ENCODE data around the gene INHA.

Gene INHA

GRCh38 chr2:219615894-219616293 lies 43.8 kb downstream of the INHA start:
- Histone ChIP-seq H3K4me3 (ENCODE audit: low read depth, low read length) (no peak overlapping the region), H3K4me1 (ENCODE audit: control insufficient read depth, insufficient read depth, low read length) (no peaks in the 10 kb centered on the region), H3K9ac (ENCODE audit: low read depth, low read length) (no peak overlapping the region), H3K27ac (ENCODE audit: low read depth, low read length) (no peak overlapping the region), H3K36me3 (ENCODE audit: control insufficient read depth, insufficient read depth, low read length) (peaks cover 20% of the 10 kb centered on the region), H3K9me3 (ENCODE audit: control insufficient read depth, insufficient read depth, low read length) (no peaks in the 10 kb centered on the region), H3K27me3 (ENCODE audit: control insufficient read depth, insufficient read depth, low read length) (no peaks in the 10 kb centered on the region)

DNA sequence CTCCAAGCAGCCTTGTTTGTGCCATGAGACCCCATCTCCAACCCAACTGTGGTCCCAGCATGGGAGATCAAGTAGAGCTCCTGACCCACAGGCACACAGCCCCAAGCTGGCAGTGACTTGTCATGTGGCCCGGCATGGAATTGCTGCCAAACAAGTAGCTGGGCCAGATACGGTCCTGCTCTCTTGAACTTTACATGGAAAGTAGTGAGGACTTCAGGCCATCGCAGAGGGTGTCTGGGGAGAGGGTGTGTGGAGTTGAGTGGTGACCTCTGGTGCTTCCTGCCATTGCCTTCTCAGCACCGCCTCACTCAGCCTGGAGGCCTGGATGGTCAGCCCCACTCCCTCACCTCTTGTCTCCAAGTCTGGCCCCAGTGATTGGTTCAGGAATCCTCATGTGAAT lies 44.4 kb downstream of the INHA start:
- Histone ChIP-seq H3K27ac (ENCODE audit: low read depth, low read length) (no peak overlapping the region), H3K27me3 (ENCODE audit: control insufficient read depth, insufficient read depth, low read length) (no peaks in the 10 kb centered on the region), H3K36me3 (ENCODE audit: control insufficient read depth, insufficient read depth, low read length) (peaks cover 20% of the 10 kb centered on the region), H3K4me1 (ENCODE audit: control insufficient read depth, insufficient read depth, low read length) (no peaks in the 10 kb centered on the region), H3K4me3 (ENCODE audit: low read depth, low read length) (no peak overlapping the region), H3K9me3 (ENCODE audit: control insufficient read depth, insufficient read depth, low read length) (no peaks in the 10 kb centered on the region), H3K9ac (ENCODE audit: low read depth, low read length) (no peak overlapping the region)

DNA sequence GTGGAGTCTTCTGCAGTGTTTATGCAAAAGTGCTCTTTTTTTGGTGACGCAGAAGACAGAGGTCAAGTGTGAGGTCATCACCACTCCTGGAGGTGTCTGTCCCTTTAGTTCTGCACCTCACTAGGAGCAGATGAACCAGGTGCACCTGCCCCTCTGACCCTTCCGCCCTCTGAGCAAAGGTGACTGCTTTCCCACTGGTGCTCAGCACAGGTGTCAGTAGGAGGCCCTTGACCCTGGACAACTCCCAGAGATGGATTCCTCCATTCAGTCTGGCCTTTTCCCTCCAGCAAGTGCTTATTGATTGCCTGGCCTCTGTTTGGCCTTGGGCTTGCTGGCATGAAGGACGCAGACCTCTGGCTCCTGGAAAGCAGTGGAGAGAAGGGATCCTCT lies 46.6 kb downstream of the INHA start:
- H3K4me3 ChIP-seq (ENCODE audit: low read depth, low read length) = no peak overlapping the region

GRCh38 chr2:219619235-219619634 lies 47.1 kb downstream of the INHA start:
- Histone ChIP-seq H3K27me3 (ENCODE audit: control insufficient read depth, insufficient read depth, low read length) (no peaks in the 10 kb centered on the region; the same call in 1 of the 2 replicates), H3K9ac (ENCODE audit: low read depth, low read length) (no peak overlapping the region), H3K4me1 (ENCODE audit: control insufficient read depth, insufficient read depth, low read length) (no peaks in the 10 kb centered on the region), H3K4me3 (ENCODE audit: low read depth, low read length) (no peak overlapping the region), H3K36me3 (ENCODE audit: control insufficient read depth, insufficient read depth, low read length) (peaks cover 11% of the 10 kb centered on the region; the same call in 1 of the 2 replicates), H3K27ac (ENCODE audit: low read depth, low read length) (no peak overlapping the region), H3K9me3 (ENCODE audit: control insufficient read depth, insufficient read depth, low read length) (no peaks in the 10 kb centered on the region)

More for the DNA sequence above, 46.6 kb downstream of the INHA start:
- Histone ChIP-seq H3K9me3 (ENCODE audit: control insufficient read depth, insufficient read depth, low read length) (no peaks in the 10 kb centered on the region), H3K9ac (ENCODE audit: low read depth, low read length) (no peak overlapping the region), H3K4me1 (ENCODE audit: control insufficient read depth, insufficient read depth, low read length) (no peaks in the 10 kb centered on the region), H3K36me3 (ENCODE audit: control insufficient read depth, insufficient read depth, low read length) (peaks cover 11% of the 10 kb centered on the region; the same call in 1 of the 2 replicates), H3K27ac (ENCODE audit: low read depth, low read length) (no peak overlapping the region), H3K27me3 (ENCODE audit: control insufficient read depth, insufficient read depth, low read length) (no peaks in the 10 kb centered on the region; the same call in 1 of the 2 replicates)

DNA sequence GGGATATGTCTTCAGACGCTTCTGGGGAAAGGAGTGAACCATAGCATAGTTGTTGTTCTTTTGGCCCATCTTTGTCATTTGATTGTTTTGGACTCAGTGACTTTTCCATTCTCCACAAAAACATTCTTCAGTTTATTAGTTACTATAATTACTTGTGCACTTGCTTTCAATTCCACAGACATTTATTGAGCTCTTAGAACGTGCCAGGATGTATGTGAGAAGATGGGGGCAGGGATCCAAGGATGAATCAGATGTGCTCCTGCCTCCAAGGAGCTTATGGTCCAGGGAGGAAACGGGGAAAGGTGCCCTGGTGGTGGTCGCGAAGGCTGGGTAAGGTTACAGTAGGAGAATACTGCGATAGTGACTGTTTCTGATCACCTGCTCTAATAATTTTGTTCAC lies 48.4 kb downstream of the INHA start:
- Histone ChIP-seq H3K27ac (ENCODE audit: low read depth, low read length) (no peak overlapping the region), H3K4me1 (ENCODE audit: control insufficient read depth, insufficient read depth, low read length) (no peaks in the 10 kb centered on the region), H3K9ac (ENCODE audit: low read depth, low read length) (no peak overlapping the region), H3K4me3 (ENCODE audit: low read depth, low read length) (no peak overlapping the region), H3K36me3 (ENCODE audit: control insufficient read depth, insufficient read depth, low read length) (peaks cover 11% of the 10 kb centered on the region; the same call in 1 of the 2 replicates), H3K9me3 (ENCODE audit: control insufficient read depth, insufficient read depth, low read length) (no peaks in the 10 kb centered on the region), H3K27me3 (ENCODE audit: control insufficient read depth, insufficient read depth, low read length) (no peaks in the 10 kb centered on the region; the same call in 1 of the 2 replicates)

DNA sequence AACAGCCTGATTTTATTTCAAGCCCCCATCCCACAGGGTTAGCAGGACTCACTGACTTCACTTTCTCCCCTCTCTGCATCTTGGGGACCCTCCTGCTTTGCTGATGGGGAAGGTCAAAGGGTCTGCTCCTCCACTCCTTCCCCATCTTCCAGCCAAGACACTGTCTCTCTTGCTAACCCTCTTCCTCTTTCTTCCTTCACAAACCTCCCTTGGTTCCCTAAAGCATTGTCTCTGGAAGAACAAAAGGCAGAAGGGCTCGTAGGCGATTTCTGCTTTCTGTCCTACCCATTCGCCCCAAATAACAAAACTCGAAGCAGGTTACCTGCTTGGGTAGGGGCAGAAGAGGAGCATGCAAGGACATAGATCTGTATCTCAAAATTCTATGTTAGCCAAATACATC lies 49.8 kb downstream of the INHA start:
- Histone ChIP-seq H3K36me3 (ENCODE audit: control insufficient read depth, insufficient read depth, low read length) (no peaks in the 10 kb centered on the region), H3K27me3 (ENCODE audit: control insufficient read depth, insufficient read depth, low read length) (peaks cover 9% of the 10 kb centered on the region), H3K4me1 (ENCODE audit: control insufficient read depth, insufficient read depth, low read length) (0 out of 2 replicates have a peak, but pooled peaks cover 3% of the 10 kb centered on the region), H3K9ac (ENCODE audit: low read depth, low read length) (no peak overlapping the region), H3K4me3 (ENCODE audit: low read depth, low read length) (no peak overlapping the region), H3K9me3 (ENCODE audit: control insufficient read depth, insufficient read depth, low read length) (no peaks in the 10 kb centered on the region), H3K27ac (ENCODE audit: low read depth, low read length) (no peak overlapping the region)

DNA sequence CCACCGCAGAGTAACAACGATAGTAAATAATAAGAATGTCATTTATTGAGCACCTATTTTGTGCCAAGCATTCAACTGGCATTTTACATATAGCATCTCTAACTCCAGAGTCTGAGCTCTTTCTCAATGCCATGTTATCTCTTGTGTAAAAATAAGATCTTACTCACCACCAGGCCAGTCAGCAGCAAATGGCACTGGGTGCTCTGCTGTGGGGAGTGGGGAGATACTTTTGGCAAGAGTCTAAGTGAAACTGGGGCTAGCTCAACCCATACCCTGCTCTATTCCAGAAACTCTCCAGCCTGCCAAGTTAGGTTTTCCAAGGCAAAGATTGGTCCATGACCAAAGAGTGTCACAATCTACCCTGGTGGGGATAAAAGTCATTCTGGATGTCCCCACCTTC lies 50.4 kb downstream of the INHA start:
- Histone ChIP-seq H3K36me3 (ENCODE audit: control insufficient read depth, insufficient read depth, low read length) (no peaks in the 10 kb centered on the region), H3K9me3 (ENCODE audit: control insufficient read depth, insufficient read depth, low read length) (no peaks in the 10 kb centered on the region), H3K27me3 (ENCODE audit: control insufficient read depth, insufficient read depth, low read length) (peaks cover 9% of the 10 kb centered on the region), H3K9ac (ENCODE audit: low read depth, low read length) (no peak overlapping the region), H3K4me1 (ENCODE audit: control insufficient read depth, insufficient read depth, low read length) (0 out of 2 replicates have a peak, but pooled peaks cover 3% of the 10 kb centered on the region), H3K27ac (ENCODE audit: low read depth, low read length) (no peak overlapping the region), H3K4me3 (ENCODE audit: low read depth, low read length) (no peak overlapping the region)

DNA sequence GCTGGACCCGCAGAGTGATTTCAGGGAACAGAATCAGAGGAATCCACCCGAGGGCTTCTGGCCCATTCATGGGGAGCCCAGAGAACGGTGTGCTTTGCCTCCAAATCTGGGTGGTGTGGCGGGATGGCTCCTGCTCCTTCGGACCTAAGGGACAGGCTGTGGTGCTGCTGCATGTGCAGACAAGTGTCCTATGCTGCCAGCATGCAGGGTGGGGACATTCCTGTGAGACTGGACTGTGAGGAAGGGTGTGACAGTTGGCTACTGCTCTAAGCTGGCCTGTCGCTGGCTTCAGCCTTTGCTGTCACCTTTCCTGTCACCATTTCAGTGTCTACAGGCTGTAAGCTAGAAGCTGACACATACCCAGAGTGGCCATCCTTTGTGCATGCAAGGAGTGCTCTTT lies 52.5 kb downstream of the INHA start:
- Histone ChIP-seq H3K9ac (ENCODE audit: low read depth, low read length) (no peak overlapping the region), H3K36me3 (ENCODE audit: control insufficient read depth, insufficient read depth, low read length) (no peaks in the 10 kb centered on the region), H3K4me1 (ENCODE audit: control insufficient read depth, insufficient read depth, low read length) (0 out of 2 replicates have a peak, but pooled peaks cover 7% of the 10 kb centered on the region), H3K4me3 (ENCODE audit: low read depth, low read length) (no peak overlapping the region), H3K27ac (ENCODE audit: low read depth, low read length) (no peak overlapping the region), H3K9me3 (ENCODE audit: control insufficient read depth, insufficient read depth, low read length) (no peaks in the 10 kb centered on the region), H3K27me3 (ENCODE audit: control insufficient read depth, insufficient read depth, low read length) (peaks cover 9% of the 10 kb centered on the region)

DNA sequence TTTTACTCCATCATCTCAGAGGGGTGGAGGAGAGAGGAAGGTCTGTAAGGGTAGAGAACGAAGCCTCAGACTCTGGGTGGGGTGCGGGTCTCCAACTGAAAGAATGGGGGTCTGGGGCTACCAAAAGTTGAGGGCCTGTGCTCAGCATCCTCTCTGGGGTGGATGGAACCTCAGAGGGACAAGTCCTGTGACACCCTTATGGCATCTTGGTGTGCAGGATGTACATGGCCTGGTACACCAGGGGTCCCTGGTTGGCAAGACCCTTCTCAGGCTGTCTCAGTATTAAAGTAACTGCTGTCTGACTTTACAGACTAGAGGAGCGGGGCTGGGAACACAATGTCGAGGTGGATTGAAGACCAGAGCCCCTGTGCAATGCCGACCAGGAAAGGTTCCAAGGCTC lies 53.1 kb downstream of the INHA start:
- Histone ChIP-seq H3K9me3 (ENCODE audit: control insufficient read depth, insufficient read depth, low read length) (no peaks in the 10 kb centered on the region), H3K4me3 (ENCODE audit: low read depth, low read length) (no peak overlapping the region), H3K9ac (ENCODE audit: low read depth, low read length) (no peak overlapping the region), H3K4me1 (ENCODE audit: control insufficient read depth, insufficient read depth, low read length) (0 out of 2 replicates have a peak, but pooled peaks cover 7% of the 10 kb centered on the region), H3K27ac (ENCODE audit: low read depth, low read length) (no peak overlapping the region), H3K36me3 (ENCODE audit: control insufficient read depth, insufficient read depth, low read length) (no peaks in the 10 kb centered on the region), H3K27me3 (ENCODE audit: control insufficient read depth, insufficient read depth, low read length) (peaks cover 9% of the 10 kb centered on the region)

Measured in HUES48 (cell line).